ENCODE measurements around the gene RRAGC.

RRAGC gene

GRCh38 chr1:38800720-38801671 lies 58.6 kb downstream of the RRAGC start:
- Histone ChIP-seq H3K4me3 (no peak overlapping the region), H3K9me3 (no peaks in the 10 kb centered on the region), H3K4me1 (no peaks in the 10 kb centered on the region), H3K27me3 (ENCODE audit: low read depth) (peaks cover 19% of the 10 kb centered on the region), H3K36me3 (replicated peaks) (no peaks in the 10 kb centered on the region)
- no peak for DNase-seq (ENCODE audit: low spot score in 2 of 2)
- in situ Hi-C loops (cut with MboI; ENCODE audit: low sequenced_read_pairs), result no loop called here

GRCh38 chr1:38793299-38793698 lies 66.3 kb downstream of the RRAGC start:
- Histone ChIP-seq H3K36me3 (replicated peaks) (no peaks in the 10 kb centered on the region), H3K4me3 (no peak overlapping the region), H3K4me1 (no peaks in the 10 kb centered on the region), H3K9me3 (no peaks in the 10 kb centered on the region), H3K27me3 (ENCODE audit: low read depth) (peaks cover 3% of the 10 kb centered on the region; the same call in 1 of the 2 replicates)
- no peak for DNase-seq (ENCODE audit: low spot score in 2 of 2)
- in situ Hi-C loops (cut with MboI; ENCODE audit: low sequenced_read_pairs), result no loop called here

GRCh38 chr1:38791892-38792291 lies 67.7 kb downstream of the RRAGC start:
- Histone ChIP-seq H3K4me3 (no peak overlapping the region), H3K9me3 (no peaks in the 10 kb centered on the region), H3K4me1 (no peaks in the 10 kb centered on the region), H3K27me3 (ENCODE audit: low read depth) (peaks cover 3% of the 10 kb centered on the region; the same call in 1 of the 2 replicates), H3K36me3 (replicated peaks) (no peaks in the 10 kb centered on the region)
- in situ Hi-C loops (cut with MboI; ENCODE audit: low sequenced_read_pairs), result no loop called here
- no peak for DNase-seq (ENCODE audit: low spot score in 2 of 2)

- Histone ChIP-seq H3K36me3 (replicated peaks) (no peaks in the 10 kb centered on the region), H3K9me3 (no peaks in the 10 kb centered on the region), H3K27me3 (ENCODE audit: low read depth) (peaks cover 3% of the 10 kb centered on the region; the same call in 1 of the 2 replicates), H3K4me1 (no peaks in the 10 kb centered on the region), H3K4me3 (no peak overlapping the region)
- DNase-seq (ENCODE audit: low spot score in 2 of 2), result no peak
- in situ Hi-C loops (cut with MboI; ENCODE audit: low sequenced_read_pairs), result no loop called here
These were observed 68.4 kb downstream of the RRAGC start for GRCh38 chr1:38791164-38791515.

- no peak overlapping the region for H3K4me3 ChIP-seq
- in situ Hi-C loops (cut with MboI; ENCODE audit: low sequenced_read_pairs), result no loop called here
- no peaks in the 10 kb centered on the region for H3K36me3 ChIP-seq (replicated peaks)
- peaks cover 3% of the 10 kb centered on the region; the same call in 1 of the 2 replicates for H3K27me3 ChIP-seq (ENCODE audit: low read depth)
- no peaks in the 10 kb centered on the region for H3K9me3 ChIP-seq
- no peak for DNase-seq (ENCODE audit: low spot score in 2 of 2)
- no peaks in the 10 kb centered on the region for H3K4me1 ChIP-seq
These were observed 69.0 kb downstream of the RRAGC start for GRCh38 chr1:38790422-38791163.

- Histone ChIP-seq H3K4me1 (no peaks in the 10 kb centered on the region), H3K9me3 (no peaks in the 10 kb centered on the region), H3K36me3 (replicated peaks) (no peaks in the 10 kb centered on the region), H3K4me3 (no peak overlapping the region), H3K27me3 (ENCODE audit: low read depth) (peaks cover 3% of the 10 kb centered on the region; the same call in 1 of the 2 replicates)
- in situ Hi-C loops (cut with MboI; ENCODE audit: low sequenced_read_pairs), result no loop called here
- DNase-seq (ENCODE audit: low spot score in 2 of 2), result peak; percentile 64 to 77
These were observed 69.9 kb downstream of the RRAGC start for GRCh38 chr1:38789498-38790169.

- Histone ChIP-seq H3K27me3 (ENCODE audit: low read depth) (peaks cover 3% of the 10 kb centered on the region; the same call in 1 of the 2 replicates), H3K4me1 (no peaks in the 10 kb centered on the region), H3K4me3 (no peak overlapping the region), H3K9me3 (no peaks in the 10 kb centered on the region), H3K36me3 (replicated peaks) (no peaks in the 10 kb centered on the region)
- in situ Hi-C loops (cut with MboI; ENCODE audit: low sequenced_read_pairs), result no loop called here
- no peak for DNase-seq (ENCODE audit: low spot score in 2 of 2)
These were observed 70.9 kb downstream of the RRAGC start for GRCh38 chr1:38788341-38789336.
